PFSK-1 (cell line): Measurements from ENCODE around the gene FCHO1.

Source experiments
- POLR2AphosphoS5 ChIP-seq: IDR thresholded peaks from 2 replicates; pipeline ENCODE4 v1.6.1; 2012; ENCODE audit warnings: low read depth, mild to moderate bottlenecking, control low read depth, low read length, moderate library complexity
- SIN3A ChIP-seq: IDR thresholded peaks from 2 replicates; pipeline ENCODE4 v1.6.1; 2012; ENCODE audit warnings: mild to moderate bottlenecking, low read length, moderate library complexity, borderline replicate concordance; ENCODE audit not compliant: insufficient read depth
- TAF1 ChIP-seq: IDR thresholded peaks from 2 replicates; pipeline ENCODE4 v1.6.1; 2012; ENCODE audit warnings: low read length, control low read depth, borderline replicate concordance; ENCODE audit not compliant: insufficient read depth
- TF ChIP-seq, protein P1 (sequence below), 2 experiments: IDR thresholded peaks; 2 replicates each; pipeline versions ENCODE4 v1.6.1 to v1.8.0; 2011 to 2012; ENCODE audit warnings: low read depth in 2 of 2, low read length in 2 of 2, control low read depth in 1 of 2, inconsistent platforms in 1 of 2, mild to moderate bottlenecking in 1 of 2, moderate library complexity in 1 of 2; ENCODE audit not compliant: insufficient read depth in 1 of 2

- TF ChIP-seq POLR2AphosphoS5 (no peak), SIN3A (no peak), TAF1 (no peak)
- TF ChIP-seq, protein P1, sequence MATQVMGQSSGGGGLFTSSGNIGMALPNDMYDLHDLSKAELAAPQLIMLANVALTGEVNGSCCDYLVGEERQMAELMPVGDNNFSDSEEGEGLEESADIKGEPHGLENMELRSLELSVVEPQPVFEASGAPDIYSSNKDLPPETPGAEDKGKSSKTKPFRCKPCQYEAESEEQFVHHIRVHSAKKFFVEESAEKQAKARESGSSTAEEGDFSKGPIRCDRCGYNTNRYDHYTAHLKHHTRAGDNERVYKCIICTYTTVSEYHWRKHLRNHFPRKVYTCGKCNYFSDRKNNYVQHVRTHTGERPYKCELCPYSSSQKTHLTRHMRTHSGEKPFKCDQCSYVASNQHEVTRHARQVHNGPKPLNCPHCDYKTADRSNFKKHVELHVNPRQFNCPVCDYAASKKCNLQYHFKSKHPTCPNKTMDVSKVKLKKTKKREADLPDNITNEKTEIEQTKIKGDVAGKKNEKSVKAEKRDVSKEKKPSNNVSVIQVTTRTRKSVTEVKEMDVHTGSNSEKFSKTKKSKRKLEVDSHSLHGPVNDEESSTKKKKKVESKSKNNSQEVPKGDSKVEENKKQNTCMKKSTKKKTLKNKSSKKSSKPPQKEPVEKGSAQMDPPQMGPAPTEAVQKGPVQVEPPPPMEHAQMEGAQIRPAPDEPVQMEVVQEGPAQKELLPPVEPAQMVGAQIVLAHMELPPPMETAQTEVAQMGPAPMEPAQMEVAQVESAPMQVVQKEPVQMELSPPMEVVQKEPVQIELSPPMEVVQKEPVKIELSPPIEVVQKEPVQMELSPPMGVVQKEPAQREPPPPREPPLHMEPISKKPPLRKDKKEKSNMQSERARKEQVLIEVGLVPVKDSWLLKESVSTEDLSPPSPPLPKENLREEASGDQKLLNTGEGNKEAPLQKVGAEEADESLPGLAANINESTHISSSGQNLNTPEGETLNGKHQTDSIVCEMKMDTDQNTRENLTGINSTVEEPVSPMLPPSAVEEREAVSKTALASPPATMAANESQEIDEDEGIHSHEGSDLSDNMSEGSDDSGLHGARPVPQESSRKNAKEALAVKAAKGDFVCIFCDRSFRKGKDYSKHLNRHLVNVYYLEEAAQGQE (IDR thresholded peaks at IDR 0.05; ENCODE audit: insufficient read depth in 1 of 2, low read depth in 2 of 2, low read length in 2 of 2) = no peak
These were observed 56.5 kb downstream of the FCHO1 start for GRCh38 chr19:17807731-17808316.
